ENCODE data around the gene ZMIZ1.

DNA sequence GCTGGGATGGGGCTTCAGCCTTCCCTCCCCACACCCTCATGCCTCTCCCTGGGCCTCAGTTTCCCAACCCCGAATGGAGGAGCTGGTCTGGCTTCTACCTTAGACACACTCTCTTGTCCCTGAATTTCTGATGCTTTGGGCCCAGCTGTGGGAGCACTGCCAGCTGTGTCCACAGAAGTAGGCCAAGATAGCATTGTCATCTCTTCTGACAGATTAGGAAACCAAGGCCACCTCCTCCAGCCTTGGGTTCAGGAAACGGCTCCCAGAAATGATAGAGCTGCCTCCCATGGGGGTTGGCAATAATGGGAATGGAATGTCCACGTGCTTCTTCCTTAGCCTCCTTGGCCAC lies 279.8 kb downstream of the ZMIZ1 start:
- TF ChIP-seq, protein P1, sequence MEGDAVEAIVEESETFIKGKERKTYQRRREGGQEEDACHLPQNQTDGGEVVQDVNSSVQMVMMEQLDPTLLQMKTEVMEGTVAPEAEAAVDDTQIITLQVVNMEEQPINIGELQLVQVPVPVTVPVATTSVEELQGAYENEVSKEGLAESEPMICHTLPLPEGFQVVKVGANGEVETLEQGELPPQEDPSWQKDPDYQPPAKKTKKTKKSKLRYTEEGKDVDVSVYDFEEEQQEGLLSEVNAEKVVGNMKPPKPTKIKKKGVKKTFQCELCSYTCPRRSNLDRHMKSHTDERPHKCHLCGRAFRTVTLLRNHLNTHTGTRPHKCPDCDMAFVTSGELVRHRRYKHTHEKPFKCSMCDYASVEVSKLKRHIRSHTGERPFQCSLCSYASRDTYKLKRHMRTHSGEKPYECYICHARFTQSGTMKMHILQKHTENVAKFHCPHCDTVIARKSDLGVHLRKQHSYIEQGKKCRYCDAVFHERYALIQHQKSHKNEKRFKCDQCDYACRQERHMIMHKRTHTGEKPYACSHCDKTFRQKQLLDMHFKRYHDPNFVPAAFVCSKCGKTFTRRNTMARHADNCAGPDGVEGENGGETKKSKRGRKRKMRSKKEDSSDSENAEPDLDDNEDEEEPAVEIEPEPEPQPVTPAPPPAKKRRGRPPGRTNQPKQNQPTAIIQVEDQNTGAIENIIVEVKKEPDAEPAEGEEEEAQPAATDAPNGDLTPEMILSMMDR (IDR thresholded peaks at IDR 0.05) = no peak
- no peak for TF ChIP-seq POLR2A (IDR thresholded peaks at IDR 0.05)
